Large intestine (tissue), 3 donors: ENCODE measurements around the gene RREB1. TPM values are rescaled to one million over a fixed set of nuclear protein-coding genes. Genes with fewer than 3 reads are reported as not detected.
A peak's percentile ranks its signal among the peaks of the same experiment; 100 is the strongest.
"Not testable (repeated sequence)": the region's sequence is repeated elsewhere in the genome, so short reads cannot be mapped to it uniquely, and the experiment has no call there.

ENCODE experiments used
- DNase-seq, 2 donors: peaks; one replicate each; pipeline versions ENCODE4 v3.0.0 to v3.0.0-alpha.2; 2013
- H3K27ac ChIP-seq: one replicate; pipeline ENCODE4 v1.5.1; 2013; ENCODE audit warnings: low read length
- H3K27me3 ChIP-seq: 2 replicates; pipeline ENCODE4 v1.6.1; 2013; ENCODE audit warnings: low read length; ENCODE audit not compliant: control insufficient read depth, insufficient read depth
- H3K36me3 ChIP-seq: 2 replicates; pipeline ENCODE4 v1.6.1; 2013; ENCODE audit warnings: low read length; ENCODE audit not compliant: control insufficient read depth, insufficient read depth
- H3K4me1 ChIP-seq: one replicate; pipeline ENCODE4 v1.6.1; 2013; ENCODE audit warnings: low read length; ENCODE audit not compliant: control insufficient read depth, insufficient read depth
- H3K4me3 ChIP-seq: one replicate; pipeline ENCODE4 v1.5.1; 2013; ENCODE audit warnings: low read length
- H3K9me3 ChIP-seq: one replicate; pipeline ENCODE4 v1.6.1; 2013; ENCODE audit warnings: mild to moderate bottlenecking, low read depth, low read length, moderate library complexity; ENCODE audit not compliant: control insufficient read depth
- WGBS: methylation state at CpG from one replicate; pipeline ENCODE4 v1.1.5; 2013; ENCODE audit warnings: low lambda C conversion rate; ENCODE audit not compliant: insufficient coverage; 5-methylcytosine and 5-hydroxymethylcytosine counted together
- polyA plus RNA-seq: library from polyadenylated mRNA; unstranded; fragments of 120-200 nt; gene quantifications from one replicate; pipeline ENCODE4 v1.2.1, GENCODE V29; 2013

The RREB1 gene
- polyA plus RNA-seq, 1 donor: 33.8 TPM

DNA sequence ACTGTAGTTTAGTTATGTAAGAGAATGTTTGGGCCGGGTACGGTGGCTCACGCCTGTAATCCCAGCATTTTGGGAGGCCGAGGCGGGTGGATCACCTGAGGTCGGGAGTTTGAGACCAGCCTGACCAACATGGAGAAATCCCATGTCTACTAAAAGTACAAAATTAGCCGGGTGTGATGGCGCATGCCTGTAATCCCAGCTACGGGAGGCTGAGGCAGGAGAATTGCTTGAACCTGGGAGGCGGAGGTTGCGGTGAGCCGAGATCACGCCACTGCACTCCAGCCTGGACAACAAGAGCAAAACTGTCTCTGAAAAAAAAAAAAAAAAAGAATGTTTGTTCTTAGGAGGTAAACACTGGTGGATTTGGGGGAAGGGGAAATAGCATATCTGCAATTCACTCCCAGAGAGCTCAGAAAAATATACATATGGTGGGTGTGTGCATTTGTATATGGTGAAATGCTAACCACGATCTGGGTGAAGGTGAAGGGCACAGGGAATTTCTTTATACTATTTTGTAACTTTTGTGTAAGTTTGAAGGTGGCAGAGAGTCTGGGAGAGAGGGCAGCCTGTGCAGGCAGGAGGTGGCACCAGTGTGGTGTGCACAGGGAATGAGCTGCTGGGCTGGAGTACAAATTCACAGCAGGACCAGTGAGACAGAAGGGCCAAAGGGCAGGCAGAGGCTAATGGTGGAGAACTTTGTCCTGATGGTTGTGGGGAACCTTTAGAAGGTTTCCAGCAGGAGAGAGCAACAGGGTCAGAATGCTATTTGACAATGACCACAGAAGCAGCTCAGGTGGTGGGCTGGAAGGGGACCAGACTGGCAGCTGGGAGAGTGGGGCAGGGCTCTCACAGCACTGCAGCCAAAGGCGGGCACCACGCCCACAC lies 162.8 kb downstream of the RREB1 start:
- peak in 1 of 2 donors; percentile 63 for DNase-seq
- no CpG with 5 or more reads among the region's 16 CpGs for WGBS
- no peaks in the 10 kb centered on the region for H3K27me3 ChIP-seq

DNA sequence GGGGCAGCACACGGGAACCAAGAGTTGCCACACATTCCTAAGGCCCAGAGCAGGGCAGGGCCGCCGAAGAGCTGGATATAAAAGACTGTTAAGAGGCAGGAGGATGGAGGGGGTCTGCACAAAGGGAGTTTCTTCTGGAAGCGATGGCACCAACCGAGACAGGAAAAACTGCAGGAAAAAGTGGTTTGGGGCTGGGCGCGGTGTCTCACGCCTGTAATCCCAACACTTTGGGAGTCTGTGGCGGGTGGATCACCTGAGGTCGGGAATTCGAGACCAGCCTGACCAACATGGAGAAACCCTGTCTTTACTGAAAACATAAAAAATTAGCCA lies 163.4 kb downstream of the RREB1 start:
- peaks cover 1% of the 10 kb centered on the region for H3K9me3 ChIP-seq
- H3K27ac ChIP-seq: no peak overlapping the region
- H3K4me1 ChIP-seq: peaks cover 8% of the 10 kb centered on the region
- H3K36me3 ChIP-seq: no peaks in the 10 kb centered on the region
- no peaks in the 10 kb centered on the region for H3K27me3 ChIP-seq
- no peak for DNase-seq
- H3K4me3 ChIP-seq: no peak overlapping the region
- whole genome bisulfite sequencing: 80% methylated on average over 1 of the region's 11 CpGs

More for the DNA sequence above, 162.8 kb downstream of the RREB1 start:
- Histone ChIP-seq H3K27ac (no peak overlapping the region), H3K4me3 (no peak overlapping the region), H3K36me3 (no peaks in the 10 kb centered on the region), H3K9me3 (peaks cover 2% of the 10 kb centered on the region), H3K4me1 (peaks cover 8% of the 10 kb centered on the region)

DNA sequence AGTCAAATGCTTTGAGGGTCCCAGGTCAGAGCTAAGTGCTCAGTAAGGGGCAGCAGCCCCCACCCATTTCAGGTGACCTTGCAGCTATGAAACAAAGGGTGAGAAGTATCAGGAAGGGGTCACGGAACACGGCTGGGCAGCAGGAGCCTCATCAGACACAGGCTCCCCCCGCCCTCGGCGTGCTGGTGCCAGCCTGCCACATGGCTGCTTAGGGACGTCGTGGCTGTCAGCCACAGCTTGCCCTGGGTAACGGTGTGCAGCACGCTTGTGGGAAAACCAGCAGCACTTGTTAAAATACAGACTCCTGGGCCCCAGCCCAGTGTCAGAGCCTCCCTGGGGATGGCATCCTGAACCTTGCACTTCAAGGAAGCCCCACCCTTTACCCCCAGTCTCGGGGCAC lies 165.9 kb downstream of the RREB1 start:
- no peaks in the 10 kb centered on the region for H3K36me3 ChIP-seq
- H3K4me1 ChIP-seq: peaks cover 8% of the 10 kb centered on the region
- H3K4me3 ChIP-seq: no peak overlapping the region
- WGBS: no CpG with 5 or more reads among the region's 10 CpGs
- H3K27me3 ChIP-seq: no peaks in the 10 kb centered on the region
- no peaks in the 10 kb centered on the region for H3K9me3 ChIP-seq
- DNase-seq: peak in 1 of 2 donors; percentile 42
- no peak overlapping the region for H3K27ac ChIP-seq

DNA sequence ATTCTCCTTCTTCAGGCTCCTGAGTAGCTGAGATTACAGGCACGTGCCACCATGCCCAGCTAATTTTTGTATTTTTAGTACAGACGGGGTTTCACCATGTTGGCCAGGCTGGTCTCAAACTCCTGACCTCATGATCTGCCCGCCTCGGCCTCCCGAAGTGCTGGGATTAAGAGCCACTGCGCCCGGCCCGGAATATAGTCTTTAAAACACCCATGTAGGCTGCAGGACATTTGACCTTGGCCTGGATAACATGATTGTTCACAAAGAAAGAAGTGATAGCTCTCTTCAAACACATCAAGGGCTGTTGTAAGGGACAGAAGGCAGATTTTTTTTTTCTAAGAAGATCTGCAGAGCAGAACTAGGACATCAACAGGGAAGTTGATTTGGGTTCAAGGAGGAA lies 166.8 kb downstream of the RREB1 start:
- H3K9me3 ChIP-seq, H3K36me3 ChIP-seq, H3K27me3 ChIP-seq, DNase-seq, H3K4me1 ChIP-seq, H3K4me3 ChIP-seq, H3K27ac ChIP-seq: not testable (repeated sequence)
- WGBS: no CpG with 5 or more reads among the region's 8 CpGs

DNA sequence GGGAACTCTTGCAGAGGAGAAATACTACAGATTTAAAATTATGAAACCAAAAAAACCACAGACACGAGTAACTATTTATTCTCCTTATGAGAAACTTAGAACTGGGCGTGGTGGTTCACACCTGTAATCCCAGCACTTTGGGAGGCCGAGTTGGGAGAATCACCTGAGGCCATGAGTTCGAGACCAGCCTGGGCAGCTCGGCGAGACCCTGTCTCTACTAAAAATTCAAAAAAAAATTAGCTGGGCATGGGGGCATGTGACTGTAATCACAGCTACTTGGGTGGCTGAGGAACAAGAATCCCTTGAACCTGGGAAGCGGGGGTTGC lies 168.4 kb downstream of the RREB1 start:
- 80% methylated on average over 2 of the region's 7 CpGs for WGBS
- no peak for DNase-seq
- H3K9me3 ChIP-seq: no peaks in the 10 kb centered on the region
- no peaks in the 10 kb centered on the region for H3K27me3 ChIP-seq
- H3K4me3 ChIP-seq: no peak overlapping the region
- H3K4me1 ChIP-seq: peaks cover under 1% of the 10 kb centered on the region
- no peaks in the 10 kb centered on the region for H3K36me3 ChIP-seq
- no peak overlapping the region for H3K27ac ChIP-seq

DNA sequence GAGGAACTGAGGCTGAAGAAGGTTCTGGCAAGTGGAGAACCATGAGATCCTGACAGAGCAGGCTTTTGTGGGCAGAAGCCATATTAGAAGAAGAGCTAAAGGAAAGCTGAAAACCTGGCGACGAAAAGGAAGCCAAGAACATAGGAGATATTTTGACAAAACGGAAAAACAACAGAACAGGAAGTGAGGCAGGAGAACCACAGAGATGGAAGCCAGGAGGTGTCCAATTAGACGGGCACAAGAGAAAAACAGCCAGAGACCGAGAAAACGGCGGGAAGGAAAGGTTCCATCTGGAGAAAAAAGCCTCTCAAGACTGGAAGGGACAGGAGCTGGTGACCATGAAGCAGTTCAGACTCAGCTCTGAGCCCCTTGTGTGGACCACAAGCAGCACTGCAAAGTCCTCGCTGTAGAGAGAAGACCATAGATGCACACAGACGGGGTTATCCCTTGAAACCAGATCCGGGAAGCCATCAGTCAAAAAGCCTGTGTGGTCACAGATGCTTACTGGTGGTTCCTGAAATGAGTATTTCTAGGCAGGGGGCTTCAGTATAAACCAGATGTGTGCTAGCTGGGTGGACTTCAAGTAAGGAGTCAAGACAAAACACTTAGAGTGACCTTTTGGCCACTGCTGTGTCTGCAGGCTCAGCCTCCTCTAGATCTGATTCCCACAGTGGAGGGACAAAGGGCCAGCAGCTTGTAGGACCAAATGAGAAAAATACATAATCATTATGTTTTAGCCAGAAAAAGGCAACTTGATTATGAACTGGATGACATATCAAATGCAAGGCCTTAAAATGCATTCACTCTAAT lies 174.5 kb downstream of the RREB1 start:
- peaks cover 12% of the 10 kb centered on the region for H3K36me3 ChIP-seq
- H3K4me3 ChIP-seq: no peak overlapping the region
- no peaks in the 10 kb centered on the region for H3K4me1 ChIP-seq
- no peak for DNase-seq
- H3K27ac ChIP-seq: no peak overlapping the region
- no peaks in the 10 kb centered on the region for H3K9me3 ChIP-seq
- WGBS: 85% methylated on average over 6 of the region's 10 CpGs
- no peaks in the 10 kb centered on the region for H3K27me3 ChIP-seq

DNA sequence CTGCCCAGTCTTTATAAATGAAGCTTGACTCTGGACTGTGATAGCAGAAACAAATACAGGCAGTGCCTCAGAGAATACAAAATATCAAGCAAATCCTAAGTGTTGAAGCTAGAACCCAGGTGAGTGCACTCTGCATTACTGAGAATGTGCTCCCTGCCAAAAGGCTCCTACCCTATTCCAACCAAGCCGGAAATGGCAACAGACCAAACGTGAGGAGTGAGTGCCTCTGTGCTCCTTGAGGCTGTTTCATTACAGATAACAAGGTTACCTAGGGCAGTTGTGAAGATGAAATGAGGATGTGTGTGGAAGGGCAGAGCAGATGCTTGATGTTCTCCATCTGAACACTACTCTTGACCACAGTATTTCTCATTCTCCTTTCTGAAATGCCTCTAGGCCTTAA lies 175.9 kb downstream of the RREB1 start:
- no CpG with 5 or more reads among the region's 2 CpGs for WGBS
- H3K27ac ChIP-seq: no peak overlapping the region
- H3K9me3 ChIP-seq: no peaks in the 10 kb centered on the region
- peaks cover 15% of the 10 kb centered on the region for H3K36me3 ChIP-seq
- no peaks in the 10 kb centered on the region for H3K27me3 ChIP-seq
- no peaks in the 10 kb centered on the region for H3K4me1 ChIP-seq
- DNase-seq: no peak
- H3K4me3 ChIP-seq: no peak overlapping the region

DNA sequence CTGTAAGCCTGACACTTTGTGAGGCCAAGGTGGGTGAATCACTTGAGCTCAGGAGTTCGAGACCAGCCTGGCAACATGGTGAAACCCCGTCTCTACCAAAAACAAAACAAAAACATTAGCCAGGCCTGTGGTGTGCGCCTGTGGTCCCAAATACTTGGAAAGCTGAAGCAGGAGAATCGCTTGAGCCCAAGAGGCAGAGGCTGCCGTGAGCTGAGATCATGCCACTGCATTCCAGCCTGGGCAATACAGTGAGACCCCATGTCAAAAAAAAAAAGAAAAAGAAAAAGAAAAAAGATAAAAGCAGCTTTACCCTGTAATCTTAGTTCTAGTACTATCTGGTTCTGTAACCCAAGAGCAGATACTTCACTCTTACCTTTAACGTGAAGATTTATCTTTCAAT lies 177.7 kb downstream of the RREB1 start:
- WGBS: 92% methylated on average over 2 of the region's 6 CpGs
- H3K36me3 ChIP-seq: peaks cover 22% of the 10 kb centered on the region
- no peak overlapping the region for H3K27ac ChIP-seq

DNA sequence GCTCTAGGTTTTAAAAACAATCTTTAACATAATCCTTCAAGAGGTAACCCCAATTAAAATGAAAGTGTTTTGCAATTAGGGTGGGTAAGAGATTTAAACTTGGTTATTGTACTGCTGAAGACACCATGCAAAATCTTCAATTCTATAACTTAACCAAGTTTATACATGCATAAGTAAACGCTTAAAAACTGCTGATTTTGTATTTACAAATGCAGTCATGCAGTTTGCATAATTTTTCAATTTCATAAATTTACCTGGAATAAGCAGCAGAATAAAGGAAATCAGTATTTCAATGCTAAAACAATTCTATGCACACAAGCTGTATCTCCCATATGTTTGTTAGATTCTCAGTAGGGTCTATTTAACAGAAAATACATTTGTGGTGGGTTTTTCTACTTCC lies 182.3 kb downstream of the RREB1 start:
- Histone ChIP-seq H3K36me3 (peaks cover 39% of the 10 kb centered on the region), H3K9me3 (no peaks in the 10 kb centered on the region), H3K27ac (no peak overlapping the region), H3K4me3 (no peak overlapping the region), H3K4me1 (no peaks in the 10 kb centered on the region), H3K27me3 (no peaks in the 10 kb centered on the region)
- DNase-seq: no peak
- WGBS: 100% methylated on average over 1 of the region's 1 CpG

More for the DNA sequence above, 177.7 kb downstream of the RREB1 start:
- no peak for DNase-seq
- H3K9me3 ChIP-seq: no peaks in the 10 kb centered on the region
- H3K4me3 ChIP-seq: no peak overlapping the region
- H3K27me3 ChIP-seq: no peaks in the 10 kb centered on the region
- no peaks in the 10 kb centered on the region for H3K4me1 ChIP-seq

DNA sequence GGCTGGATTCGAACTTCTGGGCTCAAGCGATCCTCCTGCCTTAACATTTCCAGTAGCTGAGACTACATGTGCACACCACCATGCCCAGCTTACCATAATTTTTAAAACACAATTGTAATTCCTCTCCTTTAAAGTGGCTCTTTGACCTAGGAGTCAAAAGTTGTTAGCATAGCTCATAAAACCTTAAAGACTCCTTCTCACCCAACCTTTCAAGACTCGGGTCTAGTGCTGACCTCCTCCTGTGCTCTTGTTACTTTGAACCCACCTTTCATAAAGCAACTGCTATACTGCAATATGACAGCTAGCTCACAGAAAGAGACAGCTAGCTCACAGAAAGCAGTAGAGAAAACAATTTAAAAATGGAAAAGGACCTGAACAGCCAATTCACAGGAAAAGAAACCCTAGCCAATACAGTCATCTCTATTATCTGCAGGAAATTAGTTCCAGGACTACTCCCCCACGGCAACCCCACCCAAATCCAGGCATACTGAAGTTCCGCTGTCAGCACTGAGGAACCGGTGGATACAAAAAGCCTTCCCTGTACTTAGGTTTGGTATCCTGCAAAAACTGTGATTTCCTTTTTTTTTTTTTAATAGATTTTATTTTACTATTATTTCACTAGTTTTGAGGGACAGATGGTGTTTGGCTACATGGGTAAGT lies 185.0 kb downstream of the RREB1 start:
- 96% methylated on average over 5 of the region's 6 CpGs for WGBS
- H3K27me3 ChIP-seq: no peaks in the 10 kb centered on the region
- no peaks in the 10 kb centered on the region for H3K9me3 ChIP-seq
- H3K4me3 ChIP-seq: no peak overlapping the region
- no peak overlapping the region for H3K27ac ChIP-seq
- H3K36me3 ChIP-seq: peaks cover 52% of the 10 kb centered on the region
- H3K4me1 ChIP-seq: no peaks in the 10 kb centered on the region
- DNase-seq: peak in 1 of 2 donors; percentile 50
